K562 (cell line): ENCODE measurements around the gene ID4. TPM values are rescaled to one million over a fixed set of nuclear protein-coding genes. Genes with fewer than 3 reads are reported as not detected.

Experiments
- ATAC-seq: fragments of 200-7000 bp; cut with Tn5 transposase; 3 replicates; pipeline ENCODE4 v1.9.1; 2020; ENCODE audit warnings: moderate library complexity
- BruUV-seq: library from RNA; stranded (reverse); fragments of 400-500 nt; replicated peaks from 2 replicates; lab custom pipeline; 2021; lab: Mats Ljungman, UMichigan
- CTCF ChIA-PET: fragments of 300-600 bp; formaldehyde crosslinking; extraction: SDS; loops from one replicate; lab custom pipeline; 2021; ENCODE audit warnings: low intra/inter-chr PET ratio; lab: Yijun Ruan, JAX
- POLR2A ChIA-PET: fragments of 300-600, 350-650 bp; sonication (Branson Sonifier 250); formaldehyde crosslinking; extraction: SDS; loops from one replicate; lab custom pipeline; 2021; ENCODE audit warnings: antibody characterized with exemption, inconsistent platforms; lab: Yijun Ruan, JAX
- DNase-seq, 4 experiments: peaks; one replicate each; pipeline versions ENCODE4 v3.0.0 to v3.0.0-alpha.2; 2011 to 2018; ENCODE audit warnings: low spot score in 3 of 4, mixed read lengths in 3 of 4; ENCODE audit errors: extremely low read depth in 1 of 4
- FAIRE-seq: peaks from 2 replicates; lab custom pipeline; 2011; peaks lifted over from hg19 to GRCh38; lab: Jason Lieb, UNC
- H2AFZ ChIP-seq: 2 replicates; pipeline ENCODE4 v1.6.0; 2011; ENCODE audit warnings: low read depth, low read length, control low read depth, inconsistent platforms
- H3K27ac ChIP-seq: fragments of 200-600 bp; 3 replicates; pipeline ENCODE4 v1.8.0; 2011; ENCODE audit warnings: low read depth, mild to moderate bottlenecking, control low read depth, inconsistent platforms, low read length, moderate library complexity, mixed read lengths; ENCODE audit errors: extremely low read depth
- H3K27me3 ChIP-seq, 2 experiments: fragments of 300-600 bp in 1 of 2; 2 replicates in 1 of 2; 3 replicates in 1 of 2; pipeline versions ENCODE4 v1.6.0 to v1.8.0; 2011; ENCODE audit warnings: inconsistent platforms in 2 of 2, low read length in 2 of 2, mild to moderate bottlenecking in 1 of 2, mixed read lengths in 1 of 2, moderate library complexity in 1 of 2; ENCODE audit not compliant: control insufficient read depth in 2 of 2, insufficient read depth in 2 of 2
- H3K36me3 ChIP-seq: fragments of 300-600 bp; 3 replicates; pipeline ENCODE4 v1.8.0; 2011; ENCODE audit warnings: mild to moderate bottlenecking, low read length, inconsistent platforms; ENCODE audit not compliant: control insufficient read depth, insufficient read depth
- H3K4me1 ChIP-seq, 2 experiments: fragments of 200-600 bp in 1 of 2; replicated peaks in 1 of 2; 2 replicates in 1 of 2; 3 replicates in 1 of 2; pipeline versions ENCODE4 v1.5.1 to v1.8.0; 2011; ENCODE audit warnings: inconsistent platforms in 2 of 2, low read length in 2 of 2, mild to moderate bottlenecking in 1 of 2, mixed read lengths in 1 of 2, moderate library complexity in 1 of 2; ENCODE audit not compliant: control insufficient read depth in 2 of 2, insufficient read depth in 2 of 2
- H3K4me2 ChIP-seq: 2 replicates; pipeline ENCODE4 v1.6.1; 2011; ENCODE audit warnings: low read length, control low read depth, inconsistent platforms, mixed read lengths; ENCODE audit not compliant: insufficient read depth
- H3K4me3 ChIP-seq: fragments of 200-600 bp; sonication (generic), shearing (Covaris generic); 2 replicates; pipeline ENCODE4 v1.5.1; 2016; ENCODE audit warnings: control low read depth, inconsistent platforms
- H3K79me2 ChIP-seq: fragments of 200-600 bp; 3 replicates; pipeline ENCODE4 v1.8.0; 2011; ENCODE audit warnings: low read length, inconsistent platforms; ENCODE audit not compliant: control insufficient read depth, insufficient read depth
- H3K9ac ChIP-seq, 2 experiments: 2 replicates each; pipeline versions ENCODE4 v1.6.0 to v1.6.1; 2011; ENCODE audit warnings: low read depth in 2 of 2, low read length in 2 of 2, control low read depth in 1 of 2, inconsistent platforms in 1 of 2, mild to moderate bottlenecking in 1 of 2, mixed read lengths in 1 of 2; ENCODE audit not compliant: insufficient read depth in 1 of 2
- H3K9me1 ChIP-seq: one replicate; pipeline ENCODE4 v1.6.0; 2011; ENCODE audit warnings: inconsistent platforms, mild to moderate bottlenecking, low read length, moderate library complexity; ENCODE audit not compliant: control insufficient read depth, insufficient read depth
- H3K9me3 ChIP-seq: replicated peaks from 2 replicates; pipeline ENCODE4 v1.5.1; 2011; ENCODE audit warnings: low read depth, low read length, inconsistent platforms; ENCODE audit not compliant: control insufficient read depth, insufficient read depth
- H4K20me1 ChIP-seq: replicated peaks from 2 replicates; pipeline ENCODE4 v1.6.1; 2011; ENCODE audit warnings: low read length, inconsistent platforms, mixed read lengths; ENCODE audit not compliant: control insufficient read depth, insufficient read depth
- EZH2 ChIP-seq: IDR thresholded peaks from 2 replicates; pipeline ENCODE4 v1.6.1; 2012; ENCODE audit warnings: low read depth, mild to moderate bottlenecking, inconsistent platforms, low read length, borderline replicate concordance
- FIP1L1 ChIP-seq: fragments of 200-400 bp; formaldehyde crosslinking; IDR thresholded peaks from 2 replicates; pipeline ENCODE4 v1.6.1; 2018; ENCODE audit warnings: mild to moderate bottlenecking, low read depth, low read length; ENCODE audit not compliant: poor library complexity, severe bottlenecking
- NFRKB ChIP-seq: fragments of 450-650 bp; IDR thresholded peaks from 2 replicates; pipeline ENCODE4 v1.6.1; 2016; ENCODE audit warnings: low read depth
- SIN3A ChIP-seq, 2 experiments: fragments of 150-350 bp in 1 of 2; IDR thresholded peaks; 2 replicates each; pipeline ENCODE4 v1.6.1; 2011 to 2016; ENCODE audit warnings: borderline replicate concordance in 2 of 2, low read depth in 2 of 2, low read length in 2 of 2, mild to moderate bottlenecking in 2 of 2, moderate library complexity in 2 of 2; ENCODE audit not compliant: control insufficient read depth in 1 of 2
- ZNF79 ChIP-seq: fragments of 250-450 bp; sonication (Bioruptor Pico); IDR thresholded peaks from 2 replicates; pipeline ENCODE4 v1.4.0; 2020; ENCODE audit warnings: low read depth, mild to moderate bottlenecking, moderate library complexity
- WGBS: fragments of 100-300 bp; shearing (Covaris generic); methylation state at CpG from one replicate; pipeline ENCODE4 v1.1.6; 2016; ENCODE audit warnings: low coverage, mixed read lengths; ENCODE audit not compliant: insufficient coverage; ENCODE audit errors: missing lambda C conversion rate; 5-methylcytosine and 5-hydroxymethylcytosine counted together
- in situ Hi-C: fragments of 300-500 bp; cut with MboI; formaldehyde crosslinking; loops from 4 replicates; pipeline ENCODE4 v1.15.0; 2018; ENCODE audit warnings: inconsistent platforms, mixed read lengths
- intact Hi-C: fragments of 100-400 bp; cut with micrococcal nuclease; formaldehyde crosslinking; loops from 2 replicates; pipeline ENCODE4 v1.14.2; 2022
- polyA plus RNA-seq, 8 experiments: library from polyadenylated mRNA; depleted of rRNA in 4 of 8; stranded (reverse) in 5 of 8; unstranded in 3 of 8; fragments of >200 nt; fragmentation: Nextera tagmentation in 2 of 8; fragmentation: Illumina TruSeq in 1 of 8; extraction: Ambion mirVana in 2 of 8; extraction: Trizol in 1 of 8; gene quantifications; 2 replicates each; pipeline versions ENCODE4 v1.2.1 to v1.2.3, GENCODE V29; 2011 to 2014; ENCODE audit warnings: inconsistent platforms in 1 of 8, missing spikeins in 1 of 8
- total RNA-seq, 7 experiments: library from RNA; depleted of rRNA in 6 of 7; stranded (reverse); fragments of >200 nt in 6 of 7; fragmentation: Illumina TruSeq in 2 of 7; extraction: Trizol in 2 of 7; gene quantifications; 2 replicates each; pipeline versions ENCODE4 v1.2.1 to v1.2.3, GENCODE V29; 2011 to 2021; ENCODE audit warnings: low replicate concordance in 1 of 7
- TF ChIP-seq, protein P1 (sequence below): fragments of 200-800 bp; sonication (Bioruptor generic); IDR thresholded peaks from 2 replicates; pipeline ENCODE4 v1.6.1; 2016; ENCODE audit warnings: missing genetic modification characterization, missing compliant biosample characterization
- TF ChIP-seq, protein P2 (sequence below), 2 experiments: fragments of 450-650 bp; formaldehyde crosslinking in 1 of 2; IDR thresholded peaks; 2 replicates each; pipeline versions ENCODE4 v1.4.0 to v1.6.1; 2014 to 2020; ENCODE audit warnings: mild to moderate bottlenecking in 2 of 2, borderline replicate concordance in 1 of 2, low read depth in 1 of 2

Gene ID4
- total and polyA plus RNA-seq, 9 of the 15 experiments (the other 6 are each of a cell fraction or from before 2014, with no cell fraction given) = not detected

DNA sequence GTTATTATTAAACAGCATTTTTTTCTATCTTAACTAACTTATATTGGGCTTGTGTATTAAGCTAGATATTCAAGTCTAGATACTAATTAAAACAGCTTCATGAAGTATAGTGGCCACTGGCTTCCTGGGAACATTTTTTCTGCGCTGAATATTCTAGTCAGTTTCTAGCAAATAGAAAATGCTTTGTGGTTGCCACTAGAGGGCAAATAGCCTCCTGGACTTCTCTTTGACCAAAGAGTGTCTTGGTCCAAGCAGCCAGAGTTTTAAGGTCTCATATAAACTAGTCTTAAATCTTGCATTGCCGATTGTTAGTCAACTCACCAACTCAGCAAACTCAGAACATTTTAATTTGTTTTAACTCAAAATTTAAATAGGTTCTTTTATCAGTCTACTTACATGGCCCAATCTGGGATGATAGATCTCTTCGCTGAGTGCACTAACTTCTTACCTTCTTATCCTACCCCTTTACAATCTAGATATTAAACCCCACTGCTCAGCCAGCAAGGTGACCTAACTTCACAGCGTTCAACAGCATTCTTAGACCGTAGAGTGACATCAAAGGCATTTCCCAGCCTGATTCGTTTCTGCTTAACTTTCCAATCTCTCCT, 24.6 kb upstream of the ID4 start:
- ChIA-PET POLR2A (no interaction called here), CTCF (no interaction called here)
- Histone ChIP-seq H3K79me2 (no peaks in the 10 kb centered on the region), H3K27ac (no peak overlapping the region), H3K9ac (no peak overlapping the region), H3K4me1 (no peaks in the 10 kb centered on the region), H2AFZ (no peak overlapping the region), H4K20me1 (no peaks in the 10 kb centered on the region), H3K9me1 (no peaks in the 10 kb centered on the region), H3K36me3 (no peaks in the 10 kb centered on the region), H3K9me3 (no peaks in the 10 kb centered on the region), H3K4me2 (no peak overlapping the region), H3K4me3 (no peak overlapping the region), H3K27me3 (peaks cover 3 to 6% of the 10 kb centered on the region in 2 experiments; a peak in 4 of 5 replicates)
- peak; percentile 91 for ATAC-seq
- peak; percentile 92 for FAIRE-seq
- BruUV-seq = no TSS peak
- 3% methylated on average over 6 of the region's 6 CpGs for WGBS
- intact Hi-C loops (loop anchor here (5.0 kb wide), 1 partner anchor 245 kb away; no protein-coding TSS in a partner anchor), in situ Hi-C loops (no loop called here)
- DNase-seq = peak; percentile 31 to 41 (median 34)
- TF ChIP-seq NFRKB (no peak), EZH2 (no peak), SIN3A (IDR thresholded peaks at IDR 0.05; ENCODE audit: borderline replicate concordance in 2 of 2, control insufficient read depth in 1 of 2, low read depth in 2 of 2, low read length in 2 of 2) (no peak), FIP1L1 (no peak), ZNF79 (no peak)
- TF ChIP-seq, protein P1, sequence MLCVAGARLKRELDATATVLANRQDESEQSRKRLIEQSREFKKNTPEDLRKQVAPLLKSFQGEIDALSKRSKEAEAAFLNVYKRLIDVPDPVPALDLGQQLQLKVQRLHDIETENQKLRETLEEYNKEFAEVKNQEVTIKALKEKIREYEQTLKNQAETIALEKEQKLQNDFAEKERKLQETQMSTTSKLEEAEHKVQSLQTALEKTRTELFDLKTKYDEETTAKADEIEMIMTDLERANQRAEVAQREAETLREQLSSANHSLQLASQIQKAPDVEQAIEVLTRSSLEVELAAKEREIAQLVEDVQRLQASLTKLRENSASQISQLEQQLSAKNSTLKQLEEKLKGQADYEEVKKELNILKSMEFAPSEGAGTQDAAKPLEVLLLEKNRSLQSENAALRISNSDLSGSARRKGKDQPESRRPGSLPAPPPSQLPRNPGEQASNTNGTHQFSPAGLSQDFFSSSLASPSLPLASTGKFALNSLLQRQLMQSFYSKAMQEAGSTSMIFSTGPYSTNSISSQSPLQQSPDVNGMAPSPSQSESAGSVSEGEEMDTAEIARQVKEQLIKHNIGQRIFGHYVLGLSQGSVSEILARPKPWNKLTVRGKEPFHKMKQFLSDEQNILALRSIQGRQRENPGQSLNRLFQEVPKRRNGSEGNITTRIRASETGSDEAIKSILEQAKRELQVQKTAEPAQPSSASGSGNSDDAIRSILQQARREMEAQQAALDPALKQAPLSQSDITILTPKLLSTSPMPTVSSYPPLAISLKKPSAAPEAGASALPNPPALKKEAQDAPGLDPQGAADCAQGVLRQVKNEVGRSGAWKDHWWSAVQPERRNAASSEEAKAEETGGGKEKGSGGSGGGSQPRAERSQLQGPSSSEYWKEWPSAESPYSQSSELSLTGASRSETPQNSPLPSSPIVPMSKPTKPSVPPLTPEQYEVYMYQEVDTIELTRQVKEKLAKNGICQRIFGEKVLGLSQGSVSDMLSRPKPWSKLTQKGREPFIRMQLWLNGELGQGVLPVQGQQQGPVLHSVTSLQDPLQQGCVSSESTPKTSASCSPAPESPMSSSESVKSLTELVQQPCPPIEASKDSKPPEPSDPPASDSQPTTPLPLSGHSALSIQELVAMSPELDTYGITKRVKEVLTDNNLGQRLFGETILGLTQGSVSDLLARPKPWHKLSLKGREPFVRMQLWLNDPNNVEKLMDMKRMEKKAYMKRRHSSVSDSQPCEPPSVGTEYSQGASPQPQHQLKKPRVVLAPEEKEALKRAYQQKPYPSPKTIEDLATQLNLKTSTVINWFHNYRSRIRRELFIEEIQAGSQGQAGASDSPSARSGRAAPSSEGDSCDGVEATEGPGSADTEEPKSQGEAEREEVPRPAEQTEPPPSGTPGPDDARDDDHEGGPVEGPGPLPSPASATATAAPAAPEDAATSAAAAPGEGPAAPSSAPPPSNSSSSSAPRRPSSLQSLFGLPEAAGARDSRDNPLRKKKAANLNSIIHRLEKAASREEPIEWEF = no peak
- TF ChIP-seq, protein P2, sequence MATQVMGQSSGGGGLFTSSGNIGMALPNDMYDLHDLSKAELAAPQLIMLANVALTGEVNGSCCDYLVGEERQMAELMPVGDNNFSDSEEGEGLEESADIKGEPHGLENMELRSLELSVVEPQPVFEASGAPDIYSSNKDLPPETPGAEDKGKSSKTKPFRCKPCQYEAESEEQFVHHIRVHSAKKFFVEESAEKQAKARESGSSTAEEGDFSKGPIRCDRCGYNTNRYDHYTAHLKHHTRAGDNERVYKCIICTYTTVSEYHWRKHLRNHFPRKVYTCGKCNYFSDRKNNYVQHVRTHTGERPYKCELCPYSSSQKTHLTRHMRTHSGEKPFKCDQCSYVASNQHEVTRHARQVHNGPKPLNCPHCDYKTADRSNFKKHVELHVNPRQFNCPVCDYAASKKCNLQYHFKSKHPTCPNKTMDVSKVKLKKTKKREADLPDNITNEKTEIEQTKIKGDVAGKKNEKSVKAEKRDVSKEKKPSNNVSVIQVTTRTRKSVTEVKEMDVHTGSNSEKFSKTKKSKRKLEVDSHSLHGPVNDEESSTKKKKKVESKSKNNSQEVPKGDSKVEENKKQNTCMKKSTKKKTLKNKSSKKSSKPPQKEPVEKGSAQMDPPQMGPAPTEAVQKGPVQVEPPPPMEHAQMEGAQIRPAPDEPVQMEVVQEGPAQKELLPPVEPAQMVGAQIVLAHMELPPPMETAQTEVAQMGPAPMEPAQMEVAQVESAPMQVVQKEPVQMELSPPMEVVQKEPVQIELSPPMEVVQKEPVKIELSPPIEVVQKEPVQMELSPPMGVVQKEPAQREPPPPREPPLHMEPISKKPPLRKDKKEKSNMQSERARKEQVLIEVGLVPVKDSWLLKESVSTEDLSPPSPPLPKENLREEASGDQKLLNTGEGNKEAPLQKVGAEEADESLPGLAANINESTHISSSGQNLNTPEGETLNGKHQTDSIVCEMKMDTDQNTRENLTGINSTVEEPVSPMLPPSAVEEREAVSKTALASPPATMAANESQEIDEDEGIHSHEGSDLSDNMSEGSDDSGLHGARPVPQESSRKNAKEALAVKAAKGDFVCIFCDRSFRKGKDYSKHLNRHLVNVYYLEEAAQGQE (IDR thresholded peaks at IDR 0.05; ENCODE audit: borderline replicate concordance) = peak; percentile 27; the same call in 1 of the 2 replicates
- TF ChIP-seq, protein P2 (CRISPR knock-in tag; IDR thresholded peaks at IDR 0.05; ENCODE audit: low read depth) = no peak
